ENCODE data around the gene SLC32A1. TPM values are rescaled to one million over a fixed set of nuclear protein-coding genes. Genes with fewer than 3 reads are reported as not detected.

SLC32A1 gene
- total and polyA plus RNA-seq, 2 donors: 0.11 TPM; not detected in 1

GRCh38 chr20:38697306-38697705 lies 27.0 kb upstream of the SLC32A1 start:
- H3K27ac ChIP-seq (ENCODE audit: low read depth in 1 of 2, low read length in 1 of 2): no peak overlapping the region
- no peaks in the 10 kb centered on the region for H3K9me3 ChIP-seq (ENCODE audit: control insufficient read depth in 2 of 2, insufficient read depth in 1 of 2, low read length in 1 of 2)
- WGBS: 88% methylated on average over 9 of the region's 9 CpGs
- H3K4me3 ChIP-seq (ENCODE audit: low read length in 2 of 2): no peak overlapping the region
- H3K27me3 ChIP-seq (ENCODE audit: control insufficient read depth in 2 of 2, insufficient read depth in 1 of 2, low read length in 1 of 2): peaks cover 0 to 10% of the 10 kb centered on the region in 2 donors
- H3K36me3 ChIP-seq (ENCODE audit: control insufficient read depth in 2 of 2, insufficient read depth in 2 of 2, low read length in 1 of 2): no peaks in the 10 kb centered on the region
- no peak for DNase-seq (ENCODE audit: low read depth in 6 of 9, low spot score in 9 of 9)
- H3K4me1 ChIP-seq (ENCODE audit: control insufficient read depth in 2 of 2, insufficient read depth in 2 of 2, low read length in 2 of 2): no peaks in the 10 kb centered on the region

DNA sequence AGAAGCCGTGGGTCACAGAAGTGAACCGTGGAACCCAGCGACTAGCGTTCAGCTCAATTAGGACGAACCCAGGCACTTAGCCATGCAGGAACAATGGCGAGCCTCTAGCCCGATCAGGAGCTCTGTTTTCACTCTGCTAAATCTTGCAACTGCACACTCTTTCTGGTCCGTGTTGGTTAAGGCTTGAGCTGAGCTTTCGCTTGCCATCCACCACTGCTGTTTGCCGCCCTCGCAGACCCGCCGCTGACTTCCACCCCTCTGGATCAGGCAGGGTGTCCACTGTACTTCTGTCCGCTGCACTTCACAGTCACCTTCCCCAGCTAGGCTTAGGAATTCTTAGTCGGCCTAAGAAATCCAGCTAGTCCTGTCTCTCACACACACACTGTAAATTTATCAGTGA lies 25.7 kb upstream of the SLC32A1 start:
- Histone ChIP-seq H3K9me3 (ENCODE audit: control insufficient read depth in 2 of 2, insufficient read depth in 1 of 2, low read length in 1 of 2) (no peaks in the 10 kb centered on the region), H3K4me1 (ENCODE audit: control insufficient read depth in 2 of 2, insufficient read depth in 2 of 2, low read length in 2 of 2) (no peaks in the 10 kb centered on the region), H3K4me3 (ENCODE audit: low read length in 2 of 2) (no peak overlapping the region), H3K27me3 (ENCODE audit: control insufficient read depth in 2 of 2, insufficient read depth in 1 of 2, low read length in 1 of 2) (peaks cover 0 to 11% of the 10 kb centered on the region in 2 donors), H3K36me3 (ENCODE audit: control insufficient read depth in 2 of 2, insufficient read depth in 2 of 2, low read length in 1 of 2) (no peaks in the 10 kb centered on the region), H3K27ac (ENCODE audit: low read depth in 1 of 2, low read length in 1 of 2) (no peak overlapping the region)
- no peak for DNase-seq (ENCODE audit: low read depth in 6 of 9, low spot score in 9 of 9)
- WGBS: 90% methylated on average over 15 of the region's 15 CpGs

- peaks cover 0 to 12% of the 10 kb centered on the region in 2 donors for H3K27me3 ChIP-seq (ENCODE audit: control insufficient read depth in 2 of 2, insufficient read depth in 1 of 2, low read length in 1 of 2)
- DNase-seq (ENCODE audit: low read depth in 6 of 9, low spot score in 9 of 9): no peak
- H3K27ac ChIP-seq (ENCODE audit: low read depth in 1 of 2, low read length in 1 of 2): no peak overlapping the region
- no peaks in the 10 kb centered on the region for H3K9me3 ChIP-seq (ENCODE audit: control insufficient read depth in 2 of 2, insufficient read depth in 1 of 2, low read length in 1 of 2)
- 46% methylated on average over 4 of the region's 4 CpGs for WGBS
- H3K4me1 ChIP-seq (ENCODE audit: control insufficient read depth in 2 of 2, insufficient read depth in 2 of 2, low read length in 2 of 2): no peaks in the 10 kb centered on the region
- H3K36me3 ChIP-seq (ENCODE audit: control insufficient read depth in 2 of 2, insufficient read depth in 2 of 2, low read length in 1 of 2): no peaks in the 10 kb centered on the region
- H3K4me3 ChIP-seq (ENCODE audit: low read length in 2 of 2): no peak overlapping the region
Measured at GRCh38 chr20:38700141-38700540, 24.1 kb upstream of the SLC32A1 start.

DNA sequence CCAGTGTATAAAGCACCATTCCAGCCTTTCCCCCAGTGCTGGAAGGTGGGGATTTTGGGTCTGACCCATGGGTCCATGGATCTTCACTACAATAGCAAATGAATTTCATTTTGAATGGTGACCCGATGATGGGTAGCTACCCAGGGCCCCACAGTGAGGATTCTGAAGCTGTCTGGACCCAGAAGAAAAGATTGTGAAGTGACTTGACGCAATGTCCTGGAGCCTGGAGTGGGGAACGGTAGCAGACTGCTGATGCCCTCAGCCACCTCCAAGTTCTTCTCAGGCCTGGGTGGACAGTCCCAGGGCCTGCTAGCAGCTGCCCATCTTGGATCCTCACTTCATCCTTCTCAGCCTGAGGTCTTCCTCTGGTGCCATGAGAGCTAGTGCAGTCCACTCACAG lies 23.4 kb upstream of the SLC32A1 start:
- peaks cover 0 to 14% of the 10 kb centered on the region in 2 donors for H3K27me3 ChIP-seq (ENCODE audit: control insufficient read depth in 2 of 2, insufficient read depth in 1 of 2, low read length in 1 of 2)
- H3K4me1 ChIP-seq (ENCODE audit: control insufficient read depth in 2 of 2, insufficient read depth in 2 of 2, low read length in 2 of 2): no peaks in the 10 kb centered on the region
- no peak overlapping the region for H3K4me3 ChIP-seq (ENCODE audit: low read length in 2 of 2)
- 75% methylated on average over 3 of the region's 3 CpGs for WGBS
- no peaks in the 10 kb centered on the region for H3K9me3 ChIP-seq (ENCODE audit: control insufficient read depth in 2 of 2, insufficient read depth in 1 of 2, low read length in 1 of 2)
- no peak overlapping the region for H3K27ac ChIP-seq (ENCODE audit: low read depth in 1 of 2, low read length in 1 of 2)
- H3K36me3 ChIP-seq (ENCODE audit: control insufficient read depth in 2 of 2, insufficient read depth in 2 of 2, low read length in 1 of 2): no peaks in the 10 kb centered on the region
- DNase-seq (ENCODE audit: low read depth in 6 of 9, low spot score in 9 of 9): no peak

DNA sequence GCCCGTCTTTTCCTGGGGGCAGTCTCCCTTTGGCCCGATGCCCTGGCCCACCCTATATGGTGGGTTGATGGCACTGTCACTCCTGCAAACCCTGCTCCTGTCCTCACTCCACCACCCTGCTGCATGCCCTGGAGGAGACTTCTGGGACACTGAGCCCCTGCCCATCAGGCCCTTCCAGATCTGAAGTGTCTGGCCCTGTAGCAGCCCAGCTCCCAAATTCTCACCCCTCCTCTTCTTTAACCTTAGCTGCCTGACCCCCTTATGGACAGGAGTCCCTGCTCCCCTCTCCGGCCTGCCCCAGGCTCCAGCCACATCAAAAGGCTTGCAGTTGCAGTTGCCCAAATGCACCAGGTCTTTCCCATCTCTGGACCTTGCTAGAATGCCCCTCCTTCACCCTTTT lies 20.8 kb upstream of the SLC32A1 start:
- Histone ChIP-seq H3K27me3 (ENCODE audit: control insufficient read depth in 2 of 2, insufficient read depth in 1 of 2, low read length in 1 of 2) (peaks cover 0 to 20% of the 10 kb centered on the region in 2 donors), H3K4me3 (ENCODE audit: low read length in 2 of 2) (no peak overlapping the region), H3K4me1 (ENCODE audit: control insufficient read depth in 2 of 2, insufficient read depth in 2 of 2, low read length in 2 of 2) (no peaks in the 10 kb centered on the region), H3K27ac (ENCODE audit: low read depth in 1 of 2, low read length in 1 of 2) (no peak overlapping the region), H3K36me3 (ENCODE audit: control insufficient read depth in 2 of 2, insufficient read depth in 2 of 2, low read length in 1 of 2) (no peaks in the 10 kb centered on the region), H3K9me3 (ENCODE audit: control insufficient read depth in 2 of 2, insufficient read depth in 1 of 2, low read length in 1 of 2) (no peaks in the 10 kb centered on the region)
- no peak for DNase-seq (ENCODE audit: low read depth in 6 of 9, low spot score in 9 of 9)
- 72% methylated on average over 3 of the region's 3 CpGs for WGBS

DNA sequence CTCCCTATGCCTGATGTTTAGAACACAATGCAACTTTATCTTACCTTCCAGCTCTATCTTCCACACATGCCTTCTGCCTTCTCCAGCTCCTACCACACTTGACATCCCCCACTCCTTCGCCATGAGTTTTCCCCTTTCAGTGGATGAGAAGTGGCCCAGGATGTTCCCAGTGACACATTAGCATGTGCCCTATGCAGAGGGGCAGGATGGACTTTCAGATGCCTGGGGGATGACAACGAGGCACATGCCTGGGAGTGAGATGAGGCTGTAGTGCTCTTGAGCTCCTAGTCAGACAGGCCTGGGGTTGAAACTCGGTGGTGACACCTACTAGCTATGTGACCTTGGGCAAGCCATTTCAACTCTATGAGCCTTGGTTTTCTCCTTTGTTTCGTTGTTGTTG lies 20.1 kb upstream of the SLC32A1 start:
- no peak overlapping the region for H3K27ac ChIP-seq (ENCODE audit: low read depth in 1 of 2, low read length in 1 of 2)
- DNase-seq (ENCODE audit: low read depth in 6 of 9, low spot score in 9 of 9): no peak
- 75% methylated on average over 4 of the region's 4 CpGs for WGBS
- peaks cover 0 to 20% of the 10 kb centered on the region in 2 donors for H3K27me3 ChIP-seq (ENCODE audit: control insufficient read depth in 2 of 2, insufficient read depth in 1 of 2, low read length in 1 of 2)
- H3K36me3 ChIP-seq (ENCODE audit: control insufficient read depth in 2 of 2, insufficient read depth in 2 of 2, low read length in 1 of 2): no peaks in the 10 kb centered on the region
- H3K4me1 ChIP-seq (ENCODE audit: control insufficient read depth in 2 of 2, insufficient read depth in 2 of 2, low read length in 2 of 2): no peaks in the 10 kb centered on the region
- H3K9me3 ChIP-seq (ENCODE audit: control insufficient read depth in 2 of 2, insufficient read depth in 1 of 2, low read length in 1 of 2): no peaks in the 10 kb centered on the region
- H3K4me3 ChIP-seq (ENCODE audit: low read length in 2 of 2): no peak overlapping the region

DNA sequence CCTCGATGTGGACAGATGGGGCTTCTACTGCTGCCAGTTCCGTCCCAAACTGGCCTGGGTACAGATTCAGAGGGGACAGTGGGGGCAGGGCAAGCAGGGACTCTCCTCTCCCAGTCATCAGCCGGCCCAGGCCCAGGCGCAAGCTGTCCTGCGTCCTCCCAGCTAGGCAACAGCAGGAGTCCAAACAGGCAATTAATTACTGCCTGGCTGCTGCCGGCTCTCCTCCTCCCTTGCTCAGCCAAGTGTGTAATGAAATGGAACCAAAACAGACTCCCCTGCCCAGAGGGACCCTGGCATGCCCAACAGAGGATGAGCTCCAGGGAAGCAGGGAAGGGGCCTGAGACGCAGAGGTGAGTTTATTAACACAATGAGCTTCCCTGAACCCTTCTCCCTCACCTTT lies 17.8 kb upstream of the SLC32A1 start:
- no peak for DNase-seq (ENCODE audit: low read depth in 6 of 9, low spot score in 9 of 9)
- no peaks in the 10 kb centered on the region for H3K9me3 ChIP-seq (ENCODE audit: control insufficient read depth in 2 of 2, insufficient read depth in 1 of 2, low read length in 1 of 2)
- H3K4me1 ChIP-seq (ENCODE audit: control insufficient read depth in 2 of 2, insufficient read depth in 2 of 2, low read length in 2 of 2): no peaks in the 10 kb centered on the region
- H3K27ac ChIP-seq (ENCODE audit: low read depth in 1 of 2, low read length in 1 of 2): no peak overlapping the region
- H3K36me3 ChIP-seq (ENCODE audit: control insufficient read depth in 2 of 2, insufficient read depth in 2 of 2, low read length in 1 of 2): no peaks in the 10 kb centered on the region
- H3K4me3 ChIP-seq (ENCODE audit: low read length in 2 of 2): no peak overlapping the region
- 32% methylated on average over 7 of the region's 7 CpGs for WGBS
- peaks cover 0 to 10% of the 10 kb centered on the region in 2 donors for H3K27me3 ChIP-seq (ENCODE audit: control insufficient read depth in 2 of 2, insufficient read depth in 1 of 2, low read length in 1 of 2)

GRCh38 chr20:38714308-38714707 lies 10.0 kb upstream of the SLC32A1 start:
- WGBS: 46% methylated on average over 6 of the region's 6 CpGs
- Histone ChIP-seq H3K4me1 (ENCODE audit: control insufficient read depth in 2 of 2, insufficient read depth in 2 of 2, low read length in 2 of 2) (no peaks in the 10 kb centered on the region), H3K36me3 (ENCODE audit: control insufficient read depth in 2 of 2, insufficient read depth in 2 of 2, low read length in 1 of 2) (no peaks in the 10 kb centered on the region), H3K9me3 (ENCODE audit: control insufficient read depth in 2 of 2, insufficient read depth in 1 of 2, low read length in 1 of 2) (no peaks in the 10 kb centered on the region), H3K27ac (ENCODE audit: low read depth in 1 of 2, low read length in 1 of 2) (no peak overlapping the region), H3K27me3 (ENCODE audit: control insufficient read depth in 2 of 2, insufficient read depth in 1 of 2, low read length in 1 of 2) (peaks cover 12 to 41% of the 10 kb centered on the region in 2 donors), H3K4me3 (ENCODE audit: low read length in 2 of 2) (no peak overlapping the region)
- DNase-seq (ENCODE audit: low read depth in 6 of 9, low spot score in 9 of 9): no peak

- H3K27ac ChIP-seq (ENCODE audit: low read depth in 1 of 2, low read length in 1 of 2): no peak overlapping the region
- 42% methylated on average over 10 of the region's 10 CpGs for WGBS
- H3K27me3 ChIP-seq (ENCODE audit: control insufficient read depth in 2 of 2, insufficient read depth in 1 of 2, low read length in 1 of 2): peaks cover 19 to 54% of the 10 kb centered on the region in 2 donors
- H3K36me3 ChIP-seq (ENCODE audit: control insufficient read depth in 2 of 2, insufficient read depth in 2 of 2, low read length in 1 of 2): no peaks in the 10 kb centered on the region
- no peaks in the 10 kb centered on the region for H3K4me1 ChIP-seq (ENCODE audit: control insufficient read depth in 2 of 2, insufficient read depth in 2 of 2, low read length in 2 of 2)
- no peak for DNase-seq (ENCODE audit: low read depth in 6 of 9, low spot score in 9 of 9)
- H3K4me3 ChIP-seq (ENCODE audit: low read length in 2 of 2): no peak overlapping the region
- H3K9me3 ChIP-seq (ENCODE audit: control insufficient read depth in 2 of 2, insufficient read depth in 1 of 2, low read length in 1 of 2): no peaks in the 10 kb centered on the region
Measured at GRCh38 chr20:38715646-38716045, 8.6 kb upstream of the SLC32A1 start.

GRCh38 chr20:38722683-38723016 lies 1.6 kb upstream of the SLC32A1 start:
- Histone ChIP-seq H3K27me3 (ENCODE audit: control insufficient read depth in 2 of 2, insufficient read depth in 1 of 2, low read length in 1 of 2) (peaks cover 77 to 98% of the 10 kb centered on the region in 2 donors), H3K9me3 (ENCODE audit: control insufficient read depth in 2 of 2, insufficient read depth in 1 of 2, low read length in 1 of 2) (peaks cover 4 to 11% of the 10 kb centered on the region in 2 donors), H3K27ac (ENCODE audit: low read depth in 1 of 2, low read length in 1 of 2) (no peak overlapping the region), H3K4me1 (ENCODE audit: control insufficient read depth in 2 of 2, insufficient read depth in 2 of 2, low read length in 2 of 2) (peaks cover 33 to 51% of the 10 kb centered on the region in 2 donors), H3K4me3 (ENCODE audit: low read length in 2 of 2) (no peak overlapping the region), H3K36me3 (ENCODE audit: control insufficient read depth in 2 of 2, insufficient read depth in 2 of 2, low read length in 1 of 2) (no peaks in the 10 kb centered on the region)
- 3% methylated on average over 7 of the region's 7 CpGs for WGBS
- no peak for DNase-seq (ENCODE audit: low read depth in 6 of 9, low spot score in 9 of 9)
